ENCODE measurements around the gene DNAH12. TPM values are rescaled to one million over a fixed set of nuclear protein-coding genes. Genes with fewer than 3 reads are reported as not detected.
"Not testable (repeated sequence)": the region's sequence is repeated elsewhere in the genome, so short reads cannot be mapped to it uniquely, and the experiment has no call there.

The DNAH12 gene
- total RNA-seq, 1 donor from 2014 or later, result 0.70 TPM

DNA sequence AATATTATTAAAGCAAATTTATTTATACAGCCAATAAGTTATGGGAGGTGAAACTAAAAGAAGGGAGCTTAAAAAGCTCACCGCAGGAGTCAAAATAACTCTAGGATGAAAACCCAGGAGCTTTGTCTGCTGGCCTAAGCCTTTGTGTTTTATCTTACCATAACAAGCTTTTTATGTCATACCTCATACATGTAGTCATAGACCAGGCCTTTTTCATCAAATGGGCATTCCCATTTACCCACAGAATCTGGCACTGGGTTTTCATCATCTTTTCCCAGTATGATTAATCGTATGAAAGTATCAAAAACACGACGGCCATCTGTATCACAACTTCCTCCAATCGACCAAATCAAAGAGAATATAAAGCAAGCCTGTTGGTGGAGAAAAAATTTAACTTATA, 122.8 kb downstream of the DNAH12 start:
- DNase-seq (ENCODE audit: low spot score), result no peak

DNA sequence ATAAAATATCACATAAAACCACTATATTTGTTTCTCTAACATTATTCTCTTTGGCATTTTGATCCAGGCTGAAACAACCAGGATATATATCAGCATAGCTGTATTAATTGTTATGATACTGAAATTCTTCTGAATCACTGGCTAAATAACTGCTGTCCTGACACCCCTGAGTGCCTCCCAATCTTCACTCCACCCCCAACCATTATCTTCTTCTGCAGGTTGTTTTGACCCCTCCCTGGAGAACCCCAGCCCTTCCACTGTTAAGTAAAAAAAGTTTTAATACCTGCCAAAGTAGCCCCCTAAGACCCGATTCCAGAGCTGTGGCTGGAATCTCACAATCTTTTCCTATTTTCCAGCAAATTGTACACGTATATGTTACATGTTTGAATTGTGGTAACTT, 124.1 kb downstream of the DNAH12 start:
- no peak for DNase-seq (ENCODE audit: low spot score)

DNA sequence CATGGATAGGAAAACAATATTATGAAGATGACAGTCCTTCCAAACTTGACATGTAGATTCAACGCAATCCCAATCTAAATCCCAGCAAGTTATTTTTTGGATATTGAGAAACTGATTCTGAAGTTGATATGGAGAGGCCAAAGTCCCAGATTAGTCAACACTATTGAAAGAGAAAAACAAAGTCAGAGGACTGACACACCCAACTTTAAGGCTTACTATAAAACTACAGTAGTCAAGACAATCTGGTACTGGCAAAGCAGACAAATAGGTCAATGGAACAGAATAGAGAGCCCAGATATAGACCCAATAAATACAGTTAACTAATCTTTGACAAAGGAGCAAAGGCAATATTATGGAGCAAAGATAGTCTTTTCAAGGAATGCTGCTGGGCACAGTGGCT, 132.4 kb downstream of the DNAH12 start:
- no peak for DNase-seq (ENCODE audit: low spot score)

DNA sequence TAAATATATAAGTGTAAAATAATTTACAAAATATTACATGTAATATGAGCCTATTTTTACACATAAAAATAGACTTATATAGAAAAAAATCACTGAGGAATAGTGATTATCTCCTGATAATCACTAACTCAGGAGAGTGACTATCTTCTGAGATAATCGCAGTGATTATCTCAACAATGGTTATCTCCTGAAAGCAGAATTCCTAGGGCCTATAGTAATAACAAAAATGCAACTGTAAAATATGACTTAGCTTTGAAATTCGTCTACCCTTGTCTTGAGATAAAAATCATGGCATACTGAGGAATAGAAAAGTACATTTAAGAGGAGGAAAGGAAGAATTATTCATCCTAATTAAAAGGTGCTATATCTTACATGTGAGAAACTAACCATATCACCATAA, 134.7 kb downstream of the DNAH12 start:
- DNase-seq (ENCODE audit: low spot score), result no peak

DNA sequence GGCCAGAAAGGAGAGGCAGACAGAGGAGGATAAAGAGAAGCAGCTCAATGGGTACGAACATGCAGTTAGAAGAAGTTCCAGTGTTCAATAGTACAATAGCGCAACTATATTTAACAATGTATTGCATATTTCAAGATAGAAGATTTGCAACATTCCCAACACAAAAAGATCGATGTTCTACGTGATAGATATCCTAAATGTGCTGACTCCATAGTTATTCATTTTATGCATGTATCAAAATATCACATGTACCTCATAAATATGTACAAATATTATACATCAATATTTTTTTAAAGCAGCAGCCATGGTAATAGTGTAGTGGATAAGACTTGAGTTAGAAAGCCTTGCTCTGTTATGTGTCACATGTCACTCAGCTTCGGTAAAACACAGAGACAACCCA, 141.5 kb downstream of the DNAH12 start:
- no peak for DNase-seq (ENCODE audit: low spot score)

GRCh38 chr3:57397175-57398026, 146.7 kb downstream of the DNAH12 start:
- peak; percentile 50 for DNase-seq (ENCODE audit: low spot score)

DNA sequence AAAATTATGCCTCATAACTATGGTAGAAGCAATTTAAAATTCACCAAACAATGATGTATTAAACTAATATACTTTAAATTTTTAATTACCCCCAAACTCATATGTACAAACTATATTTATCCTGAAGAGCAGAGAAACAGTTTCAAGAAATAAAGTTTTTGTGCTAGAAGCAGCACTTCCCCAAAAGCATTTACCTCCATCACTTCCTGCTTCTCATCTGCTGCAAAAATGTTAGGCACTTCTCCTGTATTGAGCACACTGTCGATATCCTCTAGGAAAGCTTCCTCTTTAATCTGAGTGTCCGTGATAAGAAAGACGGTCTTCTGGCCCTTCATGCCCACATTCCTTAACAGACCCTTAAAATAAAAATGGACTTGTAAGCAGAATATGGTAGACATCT, 150.2 kb downstream of the DNAH12 start:
- no peak for DNase-seq (ENCODE audit: low spot score)

DNA sequence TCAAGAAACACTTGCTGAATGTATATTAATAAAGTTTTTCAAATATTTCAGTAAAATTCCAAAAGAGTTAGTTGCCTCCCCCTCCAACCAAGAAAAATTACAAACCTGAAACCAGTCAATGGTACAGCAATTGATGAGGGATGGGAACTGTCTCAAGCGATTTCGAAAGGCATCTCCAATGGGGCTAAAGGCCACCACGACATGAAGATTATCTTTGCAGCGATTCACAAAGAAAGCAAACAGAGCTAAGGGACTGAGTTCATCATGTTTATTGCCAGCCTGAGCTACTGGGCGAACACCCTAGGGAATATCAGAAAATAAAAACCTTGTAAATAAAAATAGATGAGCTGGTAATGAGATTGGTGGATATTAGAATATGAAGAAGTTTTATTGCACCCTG, 152.4 kb downstream of the DNAH12 start:
- DNase-seq (ENCODE audit: low spot score), result no peak

DNA sequence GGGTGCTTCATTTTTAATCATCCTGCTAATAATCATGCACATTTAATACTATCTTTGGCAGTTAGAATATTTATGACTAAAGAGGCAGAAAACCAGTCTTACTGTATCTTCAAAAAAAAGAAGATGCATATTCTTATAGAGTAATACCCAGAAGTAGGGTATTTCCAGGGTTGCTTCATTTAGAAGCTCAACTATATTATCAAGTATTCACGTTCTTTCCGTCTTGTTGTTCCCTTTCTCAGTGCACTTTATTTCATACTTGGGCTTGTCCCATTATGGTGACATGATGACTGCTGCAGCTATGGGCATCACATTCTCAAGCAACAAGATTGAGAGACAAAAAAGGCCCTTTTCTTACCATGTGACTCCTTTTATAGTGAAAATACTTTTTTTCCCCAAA, 154.9 kb downstream of the DNAH12 start:
- no peak for DNase-seq (ENCODE audit: low spot score)

DNA sequence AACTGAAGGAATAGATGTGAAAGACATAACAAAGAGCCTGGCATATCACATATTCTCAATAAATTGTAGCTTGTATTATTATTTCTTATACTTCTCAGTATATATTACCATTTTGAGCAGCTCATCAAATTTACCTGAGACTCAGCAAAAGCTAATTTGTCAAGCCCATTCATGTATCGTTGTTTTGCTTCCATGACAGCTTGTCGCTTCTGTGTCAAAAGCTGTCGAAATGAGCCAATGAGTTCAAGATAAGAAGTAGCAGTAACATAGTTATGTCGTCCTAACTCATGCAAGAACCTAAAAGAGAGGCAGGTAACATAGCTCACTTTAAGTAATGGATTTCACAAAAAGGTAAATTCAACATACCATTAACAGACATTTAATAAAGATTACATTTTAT, 157.8 kb downstream of the DNAH12 start:
- DNase-seq (ENCODE audit: low spot score), result no peak

GRCh38 chr3:57385498-57385897, 158.6 kb downstream of the DNAH12 start:
- no peak for DNase-seq (ENCODE audit: low spot score)

DNA sequence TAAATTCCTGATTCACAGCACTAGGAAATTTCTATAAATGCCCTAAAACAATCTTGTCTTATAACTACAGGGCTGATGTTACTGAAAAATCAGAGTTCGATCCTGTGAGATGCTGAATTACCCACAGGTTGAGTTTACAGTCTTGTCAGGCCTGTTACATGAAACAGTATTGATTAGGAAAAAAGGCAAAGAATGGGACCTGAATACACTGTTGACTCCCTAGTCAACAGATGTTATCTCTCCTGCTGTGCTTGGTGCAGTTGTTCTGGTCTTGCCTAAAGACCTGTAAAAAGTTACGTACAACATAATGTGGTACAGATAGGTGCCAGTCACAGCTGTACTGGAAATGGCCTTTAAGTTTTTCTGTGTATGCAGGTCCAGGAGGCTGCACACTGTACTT, 160.3 kb downstream of the DNAH12 start:
- DNase-seq (ENCODE audit: low spot score), result no peak

DNA sequence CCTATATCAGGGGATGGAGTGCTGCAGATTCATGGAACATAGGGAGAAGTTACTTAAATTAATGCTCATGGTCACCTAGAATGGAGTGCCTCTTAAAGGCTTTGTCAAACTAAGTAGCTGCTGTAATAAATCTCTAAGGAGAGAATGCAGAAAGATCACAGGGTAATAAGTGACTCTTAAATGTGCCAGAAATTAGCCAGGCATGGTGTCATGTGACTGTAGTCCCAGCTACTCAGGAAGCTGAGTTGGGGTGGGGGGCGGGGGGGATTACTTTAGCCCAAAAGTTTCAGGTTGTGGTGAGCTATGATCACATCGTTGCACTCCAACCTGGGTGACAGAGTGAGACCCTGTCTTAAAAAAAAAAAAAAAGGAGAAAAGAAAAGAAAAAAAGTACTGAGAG, 160.7 kb downstream of the DNAH12 start:
- DNase-seq (ENCODE audit: low spot score), result no peak

DNA sequence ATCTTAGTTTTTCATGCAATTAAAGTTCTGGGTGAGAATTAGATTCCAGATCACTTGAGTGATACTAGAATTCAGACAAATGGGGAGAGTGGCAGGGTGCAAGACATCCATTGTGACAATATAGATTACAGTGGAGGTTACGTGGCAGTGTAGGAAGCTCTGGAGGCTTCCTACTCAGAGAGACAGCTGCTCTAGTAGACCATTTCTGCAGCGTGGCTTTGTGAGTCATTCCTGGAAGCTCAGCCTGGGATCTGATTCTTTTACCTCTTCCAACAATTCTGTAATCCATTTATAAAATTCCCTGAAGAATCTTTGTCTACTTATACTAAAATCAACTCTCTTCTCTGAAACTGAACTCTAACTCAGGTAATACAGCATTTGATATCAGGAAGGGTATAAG, 161.2 kb downstream of the DNAH12 start:
- no peak for DNase-seq (ENCODE audit: low spot score)

- DNase-seq (ENCODE audit: low spot score), result no peak
Observed at GRCh38 chr3:57370341-57370740, 173.8 kb downstream of the DNAH12 start.

GRCh38 chr3:57365089-57365488, 179.1 kb downstream of the DNAH12 start:
- not testable (repeated sequence) for DNase-seq (ENCODE audit: low spot score)

- DNase-seq (ENCODE audit: low spot score), result not testable (repeated sequence)
Observed at GRCh38 chr3:57356275-57356674, 187.9 kb downstream of the DNAH12 start.

GRCh38 chr3:57354768-57355167, 189.4 kb downstream of the DNAH12 start:
- no peak for DNase-seq (ENCODE audit: low spot score)

GRCh38 chr3:57350271-57350670, 193.9 kb downstream of the DNAH12 start:
- no peak for DNase-seq (ENCODE audit: low spot score)

DNA sequence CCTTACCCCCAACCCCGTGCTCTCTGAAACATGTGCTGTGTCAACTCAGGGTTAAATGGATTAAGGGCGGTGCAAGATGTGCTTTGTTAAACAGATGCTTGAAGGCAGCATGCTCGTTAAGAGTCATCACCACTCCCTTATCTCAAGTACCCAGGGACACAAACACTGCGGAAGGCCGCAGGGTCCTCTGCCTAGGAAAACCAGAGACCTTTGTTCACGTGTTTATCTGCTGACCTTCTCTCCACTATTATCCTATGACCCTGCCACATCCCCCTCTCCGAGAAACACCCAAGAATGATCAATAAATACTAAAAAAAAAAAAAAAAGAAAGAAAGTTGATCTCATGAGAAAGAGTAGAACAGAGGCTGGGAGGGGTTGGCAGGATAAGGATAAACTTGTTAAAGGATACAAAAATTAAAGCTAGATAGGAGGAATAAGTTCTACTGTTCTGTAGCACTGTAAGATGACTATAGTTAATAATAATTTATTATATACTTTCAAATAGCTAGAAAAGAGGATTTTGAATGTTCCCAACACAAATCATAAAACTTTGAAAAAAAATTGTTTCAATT, 205.0 kb downstream of the DNAH12 start:
- not testable (repeated sequence) for DNase-seq (ENCODE audit: low spot score)

DNA sequence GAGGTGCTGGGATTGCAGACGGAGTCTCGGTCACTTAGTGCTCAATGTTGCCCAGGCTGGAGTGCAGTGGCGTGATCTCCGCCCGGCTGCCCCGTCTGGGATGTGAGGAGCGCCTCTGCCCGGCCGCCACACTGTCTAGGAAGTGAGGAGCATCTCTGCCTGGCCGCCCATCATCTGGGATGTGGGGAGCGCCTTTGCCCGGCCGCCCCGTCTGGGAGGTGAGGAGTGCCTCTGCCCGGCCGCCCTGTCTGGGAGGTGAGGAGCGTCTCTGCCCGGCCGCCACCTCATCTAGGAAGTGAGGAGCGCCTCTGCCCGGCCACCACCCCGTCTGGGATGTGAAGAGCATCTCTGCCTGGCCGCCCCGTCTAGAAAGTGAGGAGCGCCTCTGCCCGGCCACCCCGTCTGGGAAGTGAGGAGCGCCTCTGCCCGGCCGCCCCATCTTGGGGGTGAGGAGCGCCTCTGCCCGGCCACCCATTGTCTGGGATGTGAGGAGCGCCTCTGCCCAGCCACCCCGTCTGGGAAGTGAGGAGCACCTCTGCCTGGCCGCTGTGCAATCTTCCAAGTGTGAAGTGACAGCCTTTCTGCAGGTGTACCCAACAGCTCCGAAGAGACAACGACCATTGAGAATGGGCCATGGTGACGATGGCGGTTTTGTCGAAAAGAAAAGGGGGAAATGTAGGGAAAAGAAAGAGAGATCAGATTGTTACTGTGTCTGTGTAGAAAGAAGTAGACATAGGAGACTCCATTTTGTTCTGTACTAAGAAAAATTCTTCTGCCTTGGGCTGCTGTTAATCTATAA, 205.7 kb downstream of the DNAH12 start:
- not testable (repeated sequence) for DNase-seq (ENCODE audit: low spot score)

DNA sequence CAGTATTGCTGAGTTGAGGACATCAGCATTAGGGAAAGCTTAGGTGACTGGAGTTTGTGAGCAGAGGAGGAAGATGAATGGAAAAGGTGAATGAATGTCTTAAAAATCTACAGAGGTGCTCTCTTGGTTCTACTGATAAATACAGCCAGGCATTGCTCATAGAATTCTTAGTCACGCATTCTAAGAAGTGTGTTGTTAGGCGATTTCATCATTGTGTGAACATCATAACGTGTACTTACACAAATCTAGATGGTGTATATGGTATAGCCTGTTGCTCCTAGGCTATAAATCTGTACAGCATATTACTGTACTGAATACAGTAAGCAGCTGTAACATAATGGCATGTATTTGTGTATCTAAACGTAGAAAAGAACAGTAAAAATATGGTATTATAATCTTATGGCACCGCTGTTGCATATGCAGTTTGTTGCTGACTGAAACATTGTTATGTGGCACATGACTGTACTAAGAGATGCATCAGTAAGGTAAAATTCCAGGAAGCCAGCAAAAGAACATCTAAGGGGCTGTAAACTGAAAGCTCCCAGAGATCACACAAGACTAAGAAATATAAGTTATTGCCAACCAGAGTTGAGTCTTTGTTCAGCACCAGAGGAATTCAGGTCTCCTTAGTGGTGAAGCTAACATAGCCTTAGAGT, 208.7 kb downstream of the DNAH12 start:
- no peak for DNase-seq (ENCODE audit: low spot score)
